Testis (tissue), 2 donors: ENCODE measurements around the gene BUB1B.

Experiments
- CTCF ChIP-seq, 3 experiments: fragments of 450-650 bp in 2 of 3; fragments of 200-600 bp in 1 of 3; sonication (generic) in 1 of 3; IDR thresholded peaks; one replicate each; pipeline ENCODE4 v1.5.1; 2016 to 2019; ENCODE audit warnings: antibody characterized with exemption in 3 of 3, mild to moderate bottlenecking in 2 of 3, moderate library complexity in 1 of 3
- POLR2A ChIP-seq: fragments of 450-650 bp; IDR thresholded peaks from one replicate; pipeline ENCODE4 v1.6.1; 2017; ENCODE audit warnings: antibody characterized with exemption, mild to moderate bottlenecking, moderate library complexity

GRCh38 chr15:40255033-40255432, 94.2 kb downstream of the BUB1B start:
- TF ChIP-seq CTCF (IDR thresholded peaks at IDR 0.05) (no peak), POLR2A (no peak)
